D721Med (cell line): ENCODE measurements around the gene PHF21A.

Source experiments
- DNase-seq: peaks from one replicate; pipeline ENCODE4 v3.0.0; 2011; ENCODE audit warnings: low spot score; ENCODE audit not compliant: insufficient read length
- FAIRE-seq: peaks from 2 replicates; lab custom pipeline; 2011; peaks lifted over from hg19 to GRCh38; lab: Jason Lieb, UNC
- TF ChIP-seq, protein P1 (sequence below): IDR thresholded peaks from 2 replicates; pipeline ENCODE4 v1.5.1; 2012; ENCODE audit warnings: mild to moderate bottlenecking, control low read depth; ENCODE audit not compliant: insufficient read depth; ENCODE audit errors: missing control alignments

The PHF21A gene

DNA sequence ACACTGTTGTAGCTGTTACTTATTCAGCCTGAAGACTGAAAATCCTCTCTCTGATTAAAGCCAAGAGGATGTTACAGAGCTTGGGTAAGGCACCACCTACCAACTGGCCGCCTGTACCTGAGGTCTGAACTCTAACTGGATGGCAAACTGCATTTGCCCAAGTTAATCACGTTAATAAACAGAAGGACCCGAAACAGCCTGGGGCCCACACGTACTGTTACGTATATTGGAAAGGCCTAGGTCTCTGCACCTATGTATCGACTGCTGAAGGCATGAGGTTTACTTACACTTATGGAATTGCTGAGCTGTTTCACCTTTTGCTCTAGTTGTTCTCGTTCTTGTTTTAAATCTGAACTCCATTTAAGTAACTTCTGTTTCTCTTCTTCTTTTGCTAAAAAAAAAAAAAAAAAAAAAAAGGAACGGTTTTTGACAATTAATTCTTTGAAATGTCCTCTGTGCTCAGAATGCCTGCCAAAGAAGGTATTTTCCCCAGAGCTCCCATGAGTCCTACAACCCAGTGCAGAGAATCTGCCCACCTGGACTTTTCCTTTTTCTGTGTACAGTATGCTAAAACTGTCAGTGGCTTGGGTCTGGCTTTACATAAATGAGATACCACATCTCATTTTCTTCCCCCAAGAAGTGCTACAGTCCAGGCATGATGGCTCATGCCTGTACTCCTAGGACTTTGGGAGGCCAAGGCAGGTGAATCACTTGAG, 185.7 kb downstream of the PHF21A start:
- DNase-seq (no peak), FAIRE-seq (no peak)
- TF ChIP-seq, protein P1, sequence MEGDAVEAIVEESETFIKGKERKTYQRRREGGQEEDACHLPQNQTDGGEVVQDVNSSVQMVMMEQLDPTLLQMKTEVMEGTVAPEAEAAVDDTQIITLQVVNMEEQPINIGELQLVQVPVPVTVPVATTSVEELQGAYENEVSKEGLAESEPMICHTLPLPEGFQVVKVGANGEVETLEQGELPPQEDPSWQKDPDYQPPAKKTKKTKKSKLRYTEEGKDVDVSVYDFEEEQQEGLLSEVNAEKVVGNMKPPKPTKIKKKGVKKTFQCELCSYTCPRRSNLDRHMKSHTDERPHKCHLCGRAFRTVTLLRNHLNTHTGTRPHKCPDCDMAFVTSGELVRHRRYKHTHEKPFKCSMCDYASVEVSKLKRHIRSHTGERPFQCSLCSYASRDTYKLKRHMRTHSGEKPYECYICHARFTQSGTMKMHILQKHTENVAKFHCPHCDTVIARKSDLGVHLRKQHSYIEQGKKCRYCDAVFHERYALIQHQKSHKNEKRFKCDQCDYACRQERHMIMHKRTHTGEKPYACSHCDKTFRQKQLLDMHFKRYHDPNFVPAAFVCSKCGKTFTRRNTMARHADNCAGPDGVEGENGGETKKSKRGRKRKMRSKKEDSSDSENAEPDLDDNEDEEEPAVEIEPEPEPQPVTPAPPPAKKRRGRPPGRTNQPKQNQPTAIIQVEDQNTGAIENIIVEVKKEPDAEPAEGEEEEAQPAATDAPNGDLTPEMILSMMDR: no peak

DNA sequence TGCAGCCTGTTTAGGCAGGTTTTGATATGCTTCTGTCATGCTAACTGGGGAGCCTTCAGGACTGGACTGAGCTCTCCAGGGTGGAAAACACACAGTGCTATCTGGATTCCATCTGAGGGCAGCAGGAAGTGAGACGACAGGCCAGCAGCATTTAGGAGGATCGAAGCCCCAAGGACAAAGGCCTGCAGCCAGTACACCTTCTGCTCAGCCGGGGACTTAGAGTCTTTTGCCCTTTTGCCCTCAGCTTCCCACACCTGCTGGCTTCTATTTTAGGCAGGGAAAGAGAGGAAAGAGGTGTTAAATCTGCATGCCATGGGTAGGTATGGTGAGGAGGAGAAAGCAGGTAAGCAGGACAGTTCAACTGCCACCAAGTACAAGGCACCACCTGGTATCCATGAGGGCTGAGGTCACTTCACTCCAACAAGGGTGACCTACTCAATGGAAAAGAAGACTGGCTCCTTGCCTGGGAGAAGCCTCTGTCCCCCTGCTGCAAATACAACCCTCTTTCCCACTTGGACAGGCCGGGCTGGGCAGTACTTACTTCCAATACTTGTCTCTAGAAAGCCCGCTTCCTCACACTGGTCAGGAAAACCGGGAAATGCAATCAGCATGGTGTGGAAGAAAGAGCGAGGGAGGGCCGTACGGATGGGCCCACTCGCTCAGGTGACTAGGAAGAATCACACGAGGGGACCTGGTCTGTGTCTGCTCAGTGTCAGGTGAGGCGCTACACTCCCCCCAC, 186.5 kb downstream of the PHF21A start:
- no peak for FAIRE-seq
- TF ChIP-seq, protein P1: no peak
- no peak for DNase-seq

DNA sequence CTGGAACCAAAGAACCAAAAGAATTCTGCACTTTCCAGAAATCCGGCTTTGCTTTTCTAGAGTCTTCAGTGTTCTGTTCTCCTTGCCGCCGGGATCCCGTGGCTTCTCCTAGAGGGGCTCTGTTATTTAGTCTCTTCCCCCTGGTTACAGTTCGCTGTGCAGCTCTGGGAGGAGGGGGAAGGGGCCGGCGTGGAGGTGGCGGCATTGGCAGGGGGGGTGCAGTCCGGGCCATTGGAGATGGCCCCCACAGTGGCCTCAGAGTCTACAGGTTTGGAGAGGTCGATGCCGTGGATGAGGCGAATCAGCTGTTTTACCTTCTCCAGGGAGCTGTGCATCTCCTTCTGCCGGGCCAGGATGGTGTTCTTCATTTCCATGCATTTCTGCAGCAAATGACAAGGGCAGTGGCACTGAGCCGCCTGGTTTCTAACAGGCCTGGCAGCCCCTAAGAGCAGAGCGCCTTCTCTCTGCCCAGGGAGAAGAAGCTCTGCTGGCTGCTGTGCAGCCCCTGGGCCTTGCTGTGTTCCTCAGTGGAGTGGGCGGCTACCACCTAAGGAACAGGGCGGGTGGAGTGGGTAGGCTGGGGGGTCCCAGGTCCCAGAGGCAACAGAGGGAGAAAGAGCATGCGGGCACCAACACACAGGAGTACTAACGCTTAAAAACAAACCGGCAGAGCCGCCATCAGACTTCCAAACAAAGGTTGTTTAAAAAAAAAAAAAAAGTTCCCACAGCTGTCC, 187.2 kb downstream of the PHF21A start:
- FAIRE-seq (no peak), DNase-seq (no peak)

DNA sequence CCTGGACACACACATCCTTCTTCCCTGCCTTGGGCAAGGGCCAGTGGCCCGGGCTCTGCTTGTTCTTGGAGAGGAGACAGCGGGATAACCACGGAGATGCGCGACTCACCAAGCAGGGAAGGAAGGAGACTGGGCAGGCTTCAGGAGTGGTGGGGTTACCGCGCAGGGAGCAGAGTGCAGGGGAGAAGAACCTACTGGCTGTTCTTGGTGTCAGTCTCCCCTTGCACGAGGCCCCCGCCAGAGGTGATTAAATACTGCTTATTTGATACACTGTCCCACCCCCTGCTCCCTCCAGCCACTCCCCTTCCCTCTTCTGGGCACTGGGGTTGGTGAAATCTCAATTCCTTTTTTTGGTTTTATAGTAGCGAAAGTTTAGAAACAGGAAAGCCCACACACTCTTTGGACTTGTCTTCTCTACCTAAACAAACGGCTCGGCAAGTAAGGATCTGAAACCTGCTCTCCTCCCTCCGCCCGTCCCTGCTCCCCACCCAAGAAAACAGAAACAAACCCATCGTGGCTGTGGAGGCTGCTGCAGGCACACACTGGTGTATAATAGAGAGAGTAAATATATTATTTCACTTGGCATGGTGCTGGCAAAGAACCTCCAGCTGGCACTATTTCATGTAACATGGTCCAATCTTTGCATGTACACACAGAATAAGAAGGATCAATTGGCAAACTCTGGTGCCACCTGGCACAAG, 188.0 kb downstream of the PHF21A start:
- no peak for DNase-seq
- no peak for FAIRE-seq
- TF ChIP-seq, protein P1: no peak

More for the DNA sequence above, 187.2 kb downstream of the PHF21A start:
- TF ChIP-seq, protein P1: no peak

DNA sequence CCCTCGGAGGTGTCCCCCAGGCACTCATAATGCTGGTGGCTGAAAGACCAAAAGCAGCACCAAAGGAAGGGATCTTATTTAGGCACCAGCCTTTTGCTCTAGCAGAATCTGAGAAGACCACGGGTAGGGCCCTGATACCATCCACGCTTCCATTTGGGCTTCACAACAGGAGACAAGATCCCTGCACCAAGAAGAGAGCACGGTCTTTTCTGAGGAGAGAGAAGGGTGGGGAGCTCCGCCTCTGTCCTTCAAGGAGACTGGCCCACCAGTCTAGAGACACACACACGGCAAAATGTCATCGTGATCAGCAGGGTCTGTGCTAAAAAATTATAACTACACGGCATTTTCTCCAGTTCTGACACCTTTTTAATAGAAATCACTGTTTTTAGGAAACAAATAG, 189.0 kb downstream of the PHF21A start:
- DNase-seq: no peak
- no peak for FAIRE-seq
- TF ChIP-seq, protein P1: no peak

DNA sequence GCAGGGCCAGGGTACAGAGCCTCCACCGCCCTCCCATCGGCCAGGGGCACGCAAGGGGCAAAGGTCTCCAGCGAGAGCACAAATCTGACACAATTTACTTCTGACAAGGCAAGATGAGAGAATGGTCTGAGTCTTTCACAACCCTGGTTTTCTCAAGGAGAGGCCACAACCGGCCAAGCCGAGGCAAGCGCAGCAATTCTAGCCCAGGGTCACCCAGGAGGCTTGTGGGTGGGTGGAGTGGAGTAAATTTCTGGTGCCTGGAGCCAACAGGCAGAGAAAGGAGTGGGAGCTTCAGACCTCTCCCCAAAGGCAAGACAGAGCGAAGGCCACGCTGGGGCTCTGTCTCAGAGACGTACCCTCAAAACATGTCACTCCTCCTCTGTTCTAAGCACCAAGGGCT, 189.5 kb downstream of the PHF21A start:
- TF ChIP-seq, protein P1: no peak
- no peak for FAIRE-seq
- no peak for DNase-seq
